Activated CD4-positive, alpha-beta T cell treated with anti-CD3 and anti-CD28 coated beads, Interleukin-2, amount 50 U/mL, for 4 hours (primary cell): ENCODE measurements around the gene GNG4.

Experiments
- DNase-seq, 2 experiments: peaks; one replicate each; pipeline ENCODE4 v3.0.0-alpha.2; 2020

Gene GNG4

DNA sequence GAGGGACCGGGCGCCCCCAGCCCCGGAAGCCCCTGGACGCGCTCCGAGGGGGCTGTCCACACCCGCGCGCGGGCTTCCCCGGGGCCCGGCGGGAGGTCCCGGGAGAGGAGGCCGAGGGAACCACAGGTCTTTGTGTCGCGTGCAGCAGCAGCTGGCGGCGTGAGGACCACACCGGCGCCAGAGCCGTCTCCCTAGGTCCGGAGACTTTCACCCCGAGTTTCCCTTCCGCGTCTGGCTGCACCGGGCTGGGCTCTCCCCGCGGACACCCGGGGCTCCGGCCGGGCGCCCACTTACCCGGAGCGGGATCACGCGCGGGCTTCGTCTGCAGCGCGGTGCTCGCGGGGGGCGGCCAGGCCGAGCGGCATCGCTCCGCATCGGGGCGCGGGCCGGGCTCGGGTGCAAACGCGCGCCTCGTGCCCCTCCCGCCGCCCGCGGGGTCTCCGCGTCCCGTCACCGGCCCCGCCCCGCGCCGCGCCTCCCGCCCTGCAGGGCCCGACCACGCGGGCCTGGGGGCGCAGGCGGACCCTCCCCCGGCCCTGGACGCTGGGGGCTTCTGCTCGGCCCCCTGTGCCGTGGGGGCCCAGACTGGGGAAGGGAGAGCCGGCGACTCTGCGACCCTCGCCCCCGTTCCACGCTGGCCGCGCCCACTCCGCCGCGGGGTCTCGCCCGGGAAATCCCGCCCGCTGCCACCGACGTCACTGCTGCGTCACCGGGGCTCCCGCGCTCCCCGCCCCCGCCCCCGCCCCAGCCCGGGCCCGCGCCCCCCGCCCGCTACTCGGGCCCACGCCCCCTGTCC lies at the start of gene GNG4:
Gene GNG4 (minus strand): TSS at position 417 of the 796 bp plus-strand sequence. CDS start 65,946 bp downstream, outside the sequence.
- peak; percentile 29 to 33 for DNase-seq

DNA sequence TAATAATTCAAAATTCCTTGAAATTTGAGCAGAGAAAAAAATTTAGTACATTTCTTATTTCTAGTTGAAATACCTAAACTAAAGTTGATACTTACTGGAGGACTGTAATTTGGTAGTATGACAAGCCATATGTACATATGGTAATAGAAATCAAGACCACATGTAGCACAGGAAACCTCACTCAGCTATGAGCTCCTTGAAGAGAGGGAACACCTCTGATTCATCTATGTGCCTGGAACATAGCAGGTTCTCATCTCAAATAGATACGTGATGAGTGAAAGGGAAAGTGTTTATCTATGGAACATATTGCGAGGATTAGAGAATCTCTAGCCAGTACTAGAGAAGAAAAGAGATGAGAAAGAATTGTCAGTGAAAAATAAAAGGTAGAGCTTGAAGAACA lies 47.9 kb upstream of the GNG4 start:
- no peak for DNase-seq

DNA sequence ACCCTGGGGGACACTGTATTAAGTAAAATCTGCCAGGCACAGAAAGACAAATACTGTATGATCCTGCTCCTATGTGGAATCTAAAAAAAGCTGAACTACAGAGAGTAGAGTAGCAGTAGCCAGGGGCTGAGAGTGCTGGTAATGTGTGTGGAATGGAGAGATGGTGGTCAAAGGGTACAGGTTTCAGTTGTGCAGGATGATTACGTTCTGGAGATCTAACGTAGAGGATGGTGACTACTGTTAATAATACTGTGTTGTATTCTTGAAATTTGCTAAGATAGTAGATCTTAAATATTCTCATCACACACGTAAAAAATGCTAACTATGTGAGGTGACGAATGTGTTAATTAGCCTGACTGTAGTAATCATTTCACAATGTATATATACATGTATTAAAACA lies 39.8 kb upstream of the GNG4 start:
- DNase-seq = no peak

DNA sequence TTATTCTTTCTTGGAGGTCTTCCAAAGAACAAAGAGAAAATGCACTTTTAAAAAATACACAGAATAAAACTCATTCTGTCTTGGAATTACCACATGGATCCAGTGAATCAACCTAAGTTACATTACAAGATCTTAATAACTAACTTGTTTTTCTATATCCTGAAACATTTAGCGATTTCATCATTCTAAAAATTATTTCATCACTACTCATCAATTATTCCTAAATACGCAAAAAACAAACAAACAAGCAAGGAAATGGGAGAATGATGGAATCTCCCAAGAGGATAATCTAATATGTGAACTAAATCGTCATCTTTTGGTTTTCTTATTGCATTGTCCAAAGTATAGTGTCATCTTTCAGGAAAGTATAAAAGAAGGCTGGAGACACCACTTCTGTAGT lies 38.5 kb upstream of the GNG4 start:
- DNase-seq = no peak

DNA sequence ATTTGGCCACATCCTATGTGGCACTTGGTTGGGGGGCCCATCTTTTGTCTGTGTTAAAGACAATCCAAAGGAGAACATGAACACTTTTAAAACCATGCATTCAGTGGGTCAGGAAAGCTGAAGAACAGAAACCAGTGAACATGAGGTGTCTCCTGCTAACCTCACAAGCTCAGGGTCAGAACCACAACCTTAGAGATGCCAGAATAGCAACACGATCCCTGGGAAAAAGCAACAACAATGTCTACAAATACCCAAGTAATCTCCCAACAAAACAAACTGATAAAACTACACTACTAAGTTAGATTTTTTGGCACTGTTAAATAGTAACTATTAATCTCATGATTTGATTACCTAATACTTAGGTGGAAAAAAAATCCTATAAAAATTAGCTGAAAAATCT lies 34.1 kb upstream of the GNG4 start:
- DNase-seq = no peak

DNA sequence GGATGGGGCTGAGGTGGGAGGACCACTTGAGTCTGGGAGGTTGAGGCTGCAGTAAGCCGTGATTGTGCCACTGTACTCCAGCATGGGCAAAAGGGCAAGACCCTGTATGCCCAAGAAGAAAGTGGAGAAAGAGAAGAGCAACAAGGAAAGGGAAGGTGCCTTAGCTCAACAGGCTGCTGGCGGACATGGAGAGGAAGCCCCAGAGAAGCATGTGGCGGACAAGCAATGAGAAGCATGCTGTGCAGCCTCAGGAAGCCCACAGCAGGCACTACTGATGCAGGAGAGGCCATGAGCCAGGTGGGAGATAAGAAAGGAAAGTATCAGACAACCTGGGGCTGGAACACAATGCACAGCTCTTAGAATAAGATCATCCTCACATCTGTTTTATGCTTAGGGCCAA lies 32.6 kb upstream of the GNG4 start:
- no peak for DNase-seq

DNA sequence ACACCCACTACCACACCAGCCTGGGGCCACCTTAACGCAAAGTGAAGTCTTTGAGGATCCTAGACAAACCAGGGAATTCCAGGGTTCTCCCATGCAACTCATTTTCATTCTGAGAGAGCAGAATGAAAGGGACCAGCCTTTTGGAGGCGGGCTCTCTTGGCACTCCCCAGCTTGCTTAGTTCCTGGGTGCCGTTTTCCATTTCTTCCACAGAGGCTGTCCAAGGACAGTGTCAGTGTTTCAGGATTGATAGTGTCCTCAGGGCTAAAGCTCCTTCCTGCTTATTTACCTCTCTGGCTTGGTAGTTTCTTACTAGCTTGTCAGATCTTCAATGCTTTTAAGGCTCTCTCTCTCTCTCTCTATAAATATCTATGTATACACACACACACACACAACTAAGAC lies 30.1 kb upstream of the GNG4 start:
- DNase-seq = no peak

DNA sequence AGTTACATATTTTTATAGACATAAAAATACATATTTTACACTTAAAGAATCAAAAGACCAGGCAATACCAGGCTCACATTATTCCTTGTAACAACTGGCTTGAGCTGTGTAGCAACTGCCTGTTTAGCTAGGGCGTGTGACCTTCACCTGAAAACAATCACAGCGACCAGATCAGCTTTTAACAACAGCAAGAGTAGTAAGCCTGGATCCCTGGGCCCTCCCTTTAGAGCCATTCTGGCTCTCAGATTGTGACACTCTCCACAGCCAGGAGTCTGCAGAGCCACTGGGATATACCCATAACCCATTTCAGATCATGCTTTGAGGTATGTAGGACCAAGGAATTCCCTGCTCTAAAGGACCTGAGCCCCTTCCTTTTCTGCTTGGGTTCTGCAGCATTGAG lies 29.4 kb upstream of the GNG4 start:
- DNase-seq = no peak

DNA sequence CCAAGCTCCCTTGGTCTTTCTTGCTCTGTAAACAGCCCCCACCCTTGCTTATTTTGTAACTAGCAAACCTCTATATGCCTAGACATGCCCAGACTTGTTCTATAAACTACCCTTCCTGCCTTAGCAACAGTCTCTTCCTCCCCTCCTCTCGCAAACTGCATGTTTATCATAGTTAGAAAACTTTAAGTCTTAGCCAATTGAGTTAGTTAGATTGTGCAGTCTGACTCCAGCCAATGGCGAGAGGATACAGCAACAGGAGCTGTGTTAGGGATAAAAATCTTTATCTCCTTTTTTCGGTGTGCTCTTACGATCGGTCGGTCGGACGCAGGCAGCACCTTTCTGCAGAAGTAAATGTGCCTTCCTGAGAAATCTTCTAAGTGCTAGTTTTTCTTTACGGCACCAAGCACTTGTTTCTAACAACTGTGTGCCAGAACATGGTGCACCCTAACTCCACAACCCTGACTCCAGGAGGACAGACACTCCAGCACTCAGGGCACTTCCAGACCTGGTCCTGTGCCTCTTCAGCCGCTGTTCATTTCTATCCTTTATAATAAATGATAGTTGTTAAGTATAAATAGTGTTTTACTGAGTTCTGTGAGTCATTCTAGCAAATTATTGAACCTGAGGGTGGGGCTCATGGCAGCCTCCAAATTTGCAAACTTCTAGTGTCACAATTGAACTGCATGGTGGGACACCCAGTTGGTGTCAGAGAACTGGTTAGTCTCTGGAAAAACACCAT lies 25.7 kb upstream of the GNG4 start:
- DNase-seq = no peak

DNA sequence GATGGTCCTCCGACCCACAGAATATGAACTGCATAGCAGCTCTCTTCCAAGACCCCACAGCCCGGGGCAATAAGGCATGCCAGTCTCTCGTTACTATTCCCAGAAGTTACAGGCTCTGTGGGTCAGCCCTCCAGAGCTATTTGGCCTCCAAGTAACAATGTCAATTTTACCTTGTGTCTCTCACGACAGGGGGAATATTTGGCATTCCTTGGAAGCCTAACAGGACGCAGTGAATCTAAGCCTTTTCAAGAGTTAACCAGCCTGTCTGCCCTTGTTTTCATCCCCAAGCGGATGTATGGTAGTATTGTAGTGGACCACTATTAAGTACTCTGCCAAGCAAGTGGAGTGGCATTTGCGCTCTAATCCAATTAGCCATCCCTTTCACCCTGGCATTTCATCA lies 24.4 kb upstream of the GNG4 start:
- DNase-seq = no peak

DNA sequence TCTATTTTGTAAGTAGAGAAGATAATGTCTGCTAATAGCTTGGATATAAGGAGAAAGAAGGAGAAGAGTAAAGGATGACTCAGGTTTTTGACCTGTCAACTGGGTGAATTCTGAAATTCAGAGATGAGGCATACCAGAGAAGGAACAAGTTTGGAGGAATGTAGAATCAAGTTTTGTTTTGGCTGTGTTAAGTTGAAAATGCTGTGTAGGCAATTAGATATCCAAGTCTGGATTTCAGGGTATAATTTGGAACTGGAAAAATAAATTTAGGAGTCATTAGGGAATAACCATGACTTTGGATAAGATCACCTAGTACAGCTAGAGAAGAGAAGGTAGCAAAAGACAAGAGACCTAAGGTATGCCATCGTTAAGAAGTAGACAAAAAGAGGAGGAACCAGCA lies 22.4 kb upstream of the GNG4 start:
- no peak for DNase-seq

DNA sequence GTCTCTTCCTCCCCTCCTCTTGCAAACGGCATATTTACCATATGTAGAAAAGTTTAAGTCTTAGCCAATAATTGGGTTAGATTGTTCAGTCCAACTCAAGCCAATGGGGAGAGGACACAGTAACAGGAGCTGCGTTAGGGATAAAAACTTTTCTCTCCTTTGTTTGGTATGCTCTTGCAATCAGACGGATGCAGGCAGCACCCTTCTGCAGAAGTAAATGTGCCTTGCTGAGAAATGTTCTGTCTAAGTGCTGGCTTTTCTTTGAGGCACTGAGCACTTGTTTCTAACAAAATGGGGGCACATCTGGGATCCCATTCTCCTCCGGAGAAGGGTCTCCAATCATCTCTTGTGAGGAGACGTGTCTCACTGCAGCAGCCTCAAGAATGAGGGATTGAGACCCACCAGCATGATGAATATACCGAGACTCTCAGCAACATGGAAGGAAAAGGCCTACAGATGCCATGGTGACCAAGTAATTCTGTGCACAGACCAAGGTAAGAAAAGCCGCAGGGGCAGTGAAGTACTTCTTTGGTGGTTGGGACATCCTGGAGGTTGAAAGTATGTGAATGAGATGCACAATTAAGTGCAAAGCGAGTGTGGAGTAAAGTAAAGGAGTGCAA lies 20.7 kb upstream of the GNG4 start:
- DNase-seq = no peak

DNA sequence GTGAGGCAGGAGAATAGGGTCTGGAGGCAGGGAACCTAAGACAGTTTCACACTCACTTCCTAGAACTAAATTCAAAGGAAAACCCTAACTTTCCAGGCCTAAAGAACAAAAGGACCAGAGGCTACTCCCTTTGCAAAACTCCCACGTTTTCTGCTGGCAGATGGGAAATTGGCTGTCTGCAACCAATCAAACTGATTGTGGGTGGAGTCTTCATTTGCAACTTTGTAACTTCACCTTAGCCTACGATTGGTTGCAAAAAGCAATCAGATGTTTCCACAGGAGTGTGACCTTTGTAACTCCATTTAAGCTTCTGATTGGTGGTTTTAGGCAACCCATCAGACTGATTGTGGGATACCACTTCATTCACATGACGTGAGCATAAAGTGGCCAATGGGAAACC lies 19.7 kb upstream of the GNG4 start:
- DNase-seq = no peak

DNA sequence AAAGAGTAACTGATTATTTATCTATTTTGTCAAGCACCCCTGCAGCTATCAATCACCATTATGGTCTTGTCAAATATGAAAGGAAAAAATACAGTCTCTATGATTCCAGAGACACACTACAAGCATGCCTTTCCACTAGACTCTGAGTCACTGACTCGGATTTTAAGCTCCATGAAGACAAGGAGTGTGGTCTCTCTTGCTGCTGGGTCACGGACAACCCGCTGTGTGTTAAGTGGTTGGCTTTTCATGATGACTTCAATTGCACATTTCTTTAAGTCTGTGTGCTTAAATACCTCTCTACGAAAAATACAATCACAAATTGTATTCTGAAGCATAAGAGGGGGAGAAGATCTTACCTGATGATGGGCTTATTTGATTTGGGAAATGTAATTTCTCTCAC lies 14.0 kb upstream of the GNG4 start:
- no peak for DNase-seq

DNA sequence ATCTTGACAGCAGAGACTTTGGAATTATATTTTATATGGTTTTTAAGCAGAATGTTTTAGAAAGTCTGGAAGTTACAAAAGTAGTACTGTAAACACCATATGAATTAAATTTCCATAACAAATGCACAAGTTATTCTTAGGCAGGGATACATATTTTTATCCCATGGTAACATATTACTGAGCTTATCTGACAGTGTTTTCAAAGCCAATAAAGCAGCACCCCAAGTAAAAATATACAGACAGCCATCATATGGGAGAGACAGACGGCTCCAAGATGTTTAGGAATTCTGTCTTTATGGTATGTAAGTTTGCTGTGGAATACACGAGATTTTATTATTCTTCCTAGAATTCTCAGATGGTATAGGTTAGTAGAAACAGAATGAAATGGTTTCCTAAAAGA lies 12.0 kb upstream of the GNG4 start:
- DNase-seq = no peak

DNA sequence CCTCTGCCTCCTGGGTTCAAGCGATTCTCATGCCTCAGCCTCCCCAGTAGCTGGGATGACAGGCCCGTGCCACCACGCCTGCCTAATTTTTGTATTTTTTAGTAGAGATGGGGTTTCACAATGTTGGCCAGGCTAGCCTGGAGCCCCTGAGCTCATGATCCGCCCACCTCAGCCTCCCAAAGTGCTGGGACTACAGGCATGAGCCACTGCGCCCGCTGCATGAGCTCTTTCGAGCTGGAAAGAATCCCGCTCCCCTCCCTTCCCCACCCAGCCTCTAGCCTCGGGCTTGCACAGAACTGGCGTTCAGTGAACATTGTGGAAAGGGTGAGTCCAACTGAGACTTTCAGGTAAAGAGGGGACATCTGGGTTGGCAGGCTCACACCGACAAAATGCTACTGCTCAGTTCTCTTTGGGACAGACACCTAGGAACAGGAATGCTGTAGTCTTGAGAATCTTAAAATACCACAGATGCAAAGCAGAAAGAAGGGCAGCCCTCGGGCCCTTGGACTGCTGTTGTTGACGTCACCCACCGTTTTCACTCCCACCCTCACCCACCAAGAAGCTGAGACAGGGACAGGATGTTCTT lies 9.7 kb upstream of the GNG4 start:
- no peak for DNase-seq

DNA sequence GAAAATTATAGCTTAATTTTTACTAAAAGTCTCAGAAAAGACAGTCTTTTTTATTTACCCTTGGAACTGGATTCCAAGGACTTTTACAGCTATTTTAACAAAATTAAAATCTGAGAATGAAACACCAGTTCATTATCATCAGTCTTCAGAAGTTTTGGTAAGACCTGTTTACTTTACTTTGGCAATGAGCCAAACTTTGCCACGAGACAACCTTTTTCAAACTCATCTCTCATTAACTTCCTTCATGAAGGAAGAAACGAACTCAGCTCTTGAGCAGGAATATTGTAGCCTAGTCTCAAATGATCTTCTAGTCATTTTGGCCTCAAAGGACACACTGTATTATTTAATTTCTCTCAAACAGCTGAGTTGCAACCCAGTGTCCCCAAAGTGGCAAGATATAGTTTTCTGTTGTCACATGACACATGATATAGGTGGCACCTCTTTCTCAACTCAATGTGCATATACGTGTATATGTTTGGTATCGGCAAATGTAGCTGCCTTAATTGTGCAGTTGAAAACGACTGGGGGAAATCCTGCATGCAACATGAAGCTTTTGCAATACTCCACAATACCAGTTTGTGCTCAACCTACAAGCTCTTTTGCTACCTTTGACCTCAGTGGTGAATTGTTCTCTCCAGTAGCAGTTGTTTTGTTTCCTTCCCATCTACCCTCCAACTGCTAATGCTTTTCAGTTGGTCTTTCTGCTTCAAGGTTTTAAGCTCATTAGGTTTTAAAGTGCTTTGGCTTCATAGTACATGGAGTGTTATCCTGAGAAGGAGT lies 8.4 kb upstream of the GNG4 start:
- no peak for DNase-seq

DNA sequence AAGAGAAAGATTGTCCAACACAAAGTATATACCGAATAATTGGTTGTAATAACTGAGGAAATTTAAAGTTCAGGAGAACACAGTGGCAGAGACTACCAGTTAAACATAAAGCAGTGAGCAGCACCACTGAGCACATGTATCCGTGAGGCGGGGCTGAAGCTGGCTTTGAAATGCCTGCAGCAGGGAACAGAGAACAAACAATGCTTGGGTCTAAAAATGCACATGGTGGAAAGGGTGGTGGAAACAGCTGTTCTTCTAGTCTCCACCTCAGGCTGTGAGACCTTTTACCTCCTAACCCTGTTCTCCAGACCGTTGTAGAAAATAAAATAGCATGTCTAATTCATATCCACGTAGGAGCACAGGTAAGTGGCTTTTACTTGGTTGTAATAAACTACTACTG lies 7.7 kb upstream of the GNG4 start:
- DNase-seq = no peak

DNA sequence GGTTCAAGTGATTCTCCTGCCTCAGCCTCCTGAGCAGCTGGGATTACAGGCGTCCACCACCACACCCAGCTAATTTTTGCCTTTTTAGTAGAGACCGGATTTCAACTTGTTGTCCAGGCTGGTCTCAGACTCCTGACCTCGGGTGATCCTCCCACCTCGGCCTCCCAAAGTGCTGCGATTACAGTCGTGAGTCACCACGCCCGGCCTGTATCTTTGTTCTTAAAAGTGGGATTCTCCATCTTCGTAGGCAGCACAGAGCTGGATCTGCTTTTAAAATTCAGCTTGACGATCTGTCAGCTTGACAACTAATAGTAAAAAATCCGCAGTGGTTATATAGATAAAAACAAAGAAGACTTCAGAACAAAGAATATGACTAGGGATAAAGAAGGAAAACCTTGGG lies 2.8 kb upstream of the GNG4 start:
- DNase-seq = no peak

DNA sequence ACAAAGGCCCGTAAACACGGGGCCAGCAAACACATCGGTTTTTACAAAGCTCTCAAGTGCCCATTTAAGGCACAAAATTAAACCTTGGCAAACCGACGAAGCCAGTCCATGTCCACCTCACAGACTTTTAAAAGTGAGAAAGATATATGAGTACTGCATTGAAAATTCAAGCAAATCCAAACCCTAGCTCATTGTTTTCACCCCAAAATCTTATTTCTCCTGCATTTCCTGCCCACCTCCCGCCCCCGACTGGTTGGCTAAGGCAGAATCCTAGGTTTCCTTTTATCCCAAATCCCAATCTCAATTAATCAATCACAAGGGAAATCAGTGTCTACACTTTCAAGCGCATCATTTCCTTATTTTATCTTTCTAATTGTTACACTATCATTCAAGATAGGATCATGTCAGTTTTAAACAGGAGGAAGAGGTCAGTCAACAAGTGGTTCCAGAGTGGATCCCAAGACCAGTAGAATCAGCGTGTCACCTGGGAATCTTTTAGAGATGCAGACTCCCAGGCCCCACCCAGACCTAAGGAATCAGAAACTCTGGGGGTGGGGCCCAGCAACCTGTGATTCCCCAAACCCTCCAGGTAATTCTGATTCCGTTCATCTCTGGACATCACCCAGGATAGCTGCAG lies 1.7 kb upstream of the GNG4 start:
- no peak for DNase-seq

DNA sequence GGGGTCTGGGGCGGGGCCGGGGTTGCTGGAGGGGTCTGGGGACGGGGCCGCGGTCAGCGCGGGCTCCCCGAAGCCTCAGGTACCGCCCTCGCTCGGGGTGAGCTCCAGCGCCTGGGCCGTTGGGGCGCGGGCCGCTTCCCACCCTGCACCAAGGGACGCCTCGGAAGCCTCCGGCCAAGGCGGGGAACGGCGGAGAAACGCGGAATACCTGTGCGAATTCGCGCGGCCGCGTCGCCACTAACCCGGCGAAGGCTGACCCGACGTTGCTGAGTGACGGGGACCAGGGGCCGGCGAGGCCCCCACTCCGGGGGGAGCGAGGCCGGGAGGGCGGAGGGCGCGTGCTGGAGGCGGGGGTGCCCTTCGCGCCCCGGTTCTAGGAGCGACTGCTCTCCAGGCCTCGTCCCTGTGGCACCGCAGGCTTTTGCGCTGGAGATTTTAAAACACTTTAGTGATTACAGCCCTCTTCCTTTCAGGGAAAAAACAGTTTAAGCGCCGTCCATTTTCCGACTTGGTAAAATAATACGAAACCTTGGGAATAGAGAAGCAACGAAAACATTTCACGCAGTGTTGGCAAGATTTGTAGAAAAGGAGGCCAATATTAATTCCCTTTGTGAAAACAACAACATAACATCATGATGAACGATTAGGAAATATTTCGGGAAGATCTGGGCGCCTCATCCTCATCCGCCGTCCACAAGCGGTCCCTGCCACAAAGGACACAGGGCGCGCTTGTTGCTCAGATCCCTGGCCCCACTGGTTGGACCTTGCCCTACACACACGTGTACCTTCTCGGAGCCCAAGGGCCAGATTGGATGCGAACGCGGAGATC lies 971 bp upstream of the GNG4 start:
- no peak for DNase-seq
